Gastroesophageal sphincter (tissue), 3 donors: ENCODE data around the gene LNX1.

Experiments
- EP300 ChIP-seq: sonication (generic); formaldehyde crosslinking; IDR thresholded peaks from one replicate; pipeline ENCODE4 v1.6.1; 2017; ENCODE audit warnings: antibody characterized with exemption, mild to moderate bottlenecking
- TF ChIP-seq, protein P1 (sequence below), 4 experiments: fragments of 200-600 bp in 2 of 4; fragments of 450-650 bp in 2 of 4; sonication (generic) in 1 of 4; IDR thresholded peaks; one replicate each; pipeline ENCODE4 v1.5.1; 2017 to 2019; ENCODE audit warnings: antibody characterized with exemption in 4 of 4, mild to moderate bottlenecking in 2 of 4, moderate library complexity in 2 of 4

- TF ChIP-seq, protein P1, sequence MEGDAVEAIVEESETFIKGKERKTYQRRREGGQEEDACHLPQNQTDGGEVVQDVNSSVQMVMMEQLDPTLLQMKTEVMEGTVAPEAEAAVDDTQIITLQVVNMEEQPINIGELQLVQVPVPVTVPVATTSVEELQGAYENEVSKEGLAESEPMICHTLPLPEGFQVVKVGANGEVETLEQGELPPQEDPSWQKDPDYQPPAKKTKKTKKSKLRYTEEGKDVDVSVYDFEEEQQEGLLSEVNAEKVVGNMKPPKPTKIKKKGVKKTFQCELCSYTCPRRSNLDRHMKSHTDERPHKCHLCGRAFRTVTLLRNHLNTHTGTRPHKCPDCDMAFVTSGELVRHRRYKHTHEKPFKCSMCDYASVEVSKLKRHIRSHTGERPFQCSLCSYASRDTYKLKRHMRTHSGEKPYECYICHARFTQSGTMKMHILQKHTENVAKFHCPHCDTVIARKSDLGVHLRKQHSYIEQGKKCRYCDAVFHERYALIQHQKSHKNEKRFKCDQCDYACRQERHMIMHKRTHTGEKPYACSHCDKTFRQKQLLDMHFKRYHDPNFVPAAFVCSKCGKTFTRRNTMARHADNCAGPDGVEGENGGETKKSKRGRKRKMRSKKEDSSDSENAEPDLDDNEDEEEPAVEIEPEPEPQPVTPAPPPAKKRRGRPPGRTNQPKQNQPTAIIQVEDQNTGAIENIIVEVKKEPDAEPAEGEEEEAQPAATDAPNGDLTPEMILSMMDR (IDR thresholded peaks at IDR 0.05) = no peak
- TF ChIP-seq EP300 = no peak
These were observed 35.2 kb upstream of the LNX1 start for GRCh38 chr4:53626491-53626890.
